K562 (cell line): Measurements from ENCODE around the gene SOX8. TPM values are rescaled to one million over a fixed set of nuclear protein-coding genes. Genes with fewer than 3 reads are reported as not detected.

Experiments used
- NRF1 ChIP-seq, 2 experiments: fragments of 450-650 bp; IDR thresholded peaks in 1 of 2; conservative IDR thresholded peaks in 1 of 2; 2 replicates each; pipeline ENCODE4 v1.6.1; 2014; ENCODE audit warnings: mild to moderate bottlenecking in 2 of 2
- SPI1 ChIP-seq: IDR thresholded peaks from 2 replicates; pipeline ENCODE4 v1.6.1; 2011; ENCODE audit warnings: low read depth, low read length, control low read depth, borderline replicate concordance
- polyA plus RNA-seq, 8 experiments: library from polyadenylated mRNA; depleted of rRNA in 4 of 8; stranded (reverse) in 5 of 8; unstranded in 3 of 8; fragments of >200 nt; fragmentation: Nextera tagmentation in 2 of 8; fragmentation: Illumina TruSeq in 1 of 8; extraction: Ambion mirVana in 2 of 8; extraction: Trizol in 1 of 8; gene quantifications; 2 replicates each; pipeline versions ENCODE4 v1.2.1 to v1.2.3, GENCODE V29; 2011 to 2014; ENCODE audit warnings: inconsistent platforms in 1 of 8, missing spikeins in 1 of 8
- total RNA-seq, 7 experiments: library from RNA; depleted of rRNA in 6 of 7; stranded (reverse); fragments of >200 nt in 6 of 7; fragmentation: Illumina TruSeq in 2 of 7; extraction: Trizol in 2 of 7; gene quantifications; 2 replicates each; pipeline versions ENCODE4 v1.2.1 to v1.2.3, GENCODE V29; 2011 to 2021; ENCODE audit warnings: low replicate concordance in 1 of 7
- TF ChIP-seq, protein P1 (sequence below): fragments of 450-650 bp; formaldehyde crosslinking; IDR thresholded peaks from 2 replicates; pipeline ENCODE4 v1.4.0; 2020; ENCODE audit warnings: mild to moderate bottlenecking, mixed read lengths
- TF ChIP-seq, protein P2 (sequence below), 2 experiments: fragments of 150-350 bp in 1 of 2; IDR thresholded peaks; 2 replicates each; pipeline ENCODE4 v1.6.1; 2012 to 2016; ENCODE audit warnings: low read depth in 2 of 2, low read length in 2 of 2, mild to moderate bottlenecking in 1 of 2, moderate library complexity in 1 of 2

The SOX8 gene
- total and polyA plus RNA-seq, 9 of the 15 experiments (the other 6 are each of a cell fraction or from before 2014, with no cell fraction given): 0.07 to 0.15 (median 0.15) TPM; not detected in 6

DNA sequence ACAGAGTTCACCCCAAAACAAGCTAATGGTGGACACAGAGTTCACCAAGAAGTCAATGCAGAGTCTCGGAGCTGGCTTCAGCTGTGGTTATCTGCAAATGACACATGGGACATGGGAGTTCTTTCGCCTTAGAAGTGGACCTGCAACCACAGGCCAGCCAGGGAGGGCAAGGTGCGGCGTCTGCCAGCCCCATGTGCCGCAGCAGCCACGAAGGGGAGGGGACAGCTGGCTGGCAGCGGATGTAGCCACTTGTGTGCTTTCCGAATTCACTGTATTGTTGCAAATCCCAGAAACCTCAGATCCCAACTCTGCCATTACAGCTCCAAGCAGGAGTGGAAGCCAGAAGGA, 35.5 kb upstream of the SOX8 start (continued):
- TF ChIP-seq, protein P1, sequence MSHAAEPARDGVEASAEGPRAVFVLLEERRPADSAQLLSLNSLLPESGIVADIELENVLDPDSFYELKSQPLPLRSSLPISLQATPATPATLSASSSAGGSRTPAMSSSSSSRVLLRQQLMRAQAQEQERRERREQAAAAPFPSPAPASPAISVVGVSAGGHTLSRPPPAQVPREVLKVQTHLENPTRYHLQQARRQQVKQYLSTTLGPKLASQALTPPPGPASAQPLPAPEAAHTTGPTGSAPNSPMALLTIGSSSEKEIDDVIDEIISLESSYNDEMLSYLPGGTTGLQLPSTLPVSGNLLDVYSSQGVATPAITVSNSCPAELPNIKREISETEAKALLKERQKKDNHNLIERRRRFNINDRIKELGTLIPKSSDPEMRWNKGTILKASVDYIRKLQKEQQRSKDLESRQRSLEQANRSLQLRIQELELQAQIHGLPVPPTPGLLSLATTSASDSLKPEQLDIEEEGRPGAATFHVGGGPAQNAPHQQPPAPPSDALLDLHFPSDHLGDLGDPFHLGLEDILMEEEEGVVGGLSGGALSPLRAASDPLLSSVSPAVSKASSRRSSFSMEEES: no peak
- TF ChIP-seq SPI1 (no peak), NRF1 (conservative IDR thresholded peaks at IDR 0.05 in 1 of 2, IDR thresholded peaks at IDR 0.05 in 1 of 2) (no peak)
- TF ChIP-seq, protein P2, sequence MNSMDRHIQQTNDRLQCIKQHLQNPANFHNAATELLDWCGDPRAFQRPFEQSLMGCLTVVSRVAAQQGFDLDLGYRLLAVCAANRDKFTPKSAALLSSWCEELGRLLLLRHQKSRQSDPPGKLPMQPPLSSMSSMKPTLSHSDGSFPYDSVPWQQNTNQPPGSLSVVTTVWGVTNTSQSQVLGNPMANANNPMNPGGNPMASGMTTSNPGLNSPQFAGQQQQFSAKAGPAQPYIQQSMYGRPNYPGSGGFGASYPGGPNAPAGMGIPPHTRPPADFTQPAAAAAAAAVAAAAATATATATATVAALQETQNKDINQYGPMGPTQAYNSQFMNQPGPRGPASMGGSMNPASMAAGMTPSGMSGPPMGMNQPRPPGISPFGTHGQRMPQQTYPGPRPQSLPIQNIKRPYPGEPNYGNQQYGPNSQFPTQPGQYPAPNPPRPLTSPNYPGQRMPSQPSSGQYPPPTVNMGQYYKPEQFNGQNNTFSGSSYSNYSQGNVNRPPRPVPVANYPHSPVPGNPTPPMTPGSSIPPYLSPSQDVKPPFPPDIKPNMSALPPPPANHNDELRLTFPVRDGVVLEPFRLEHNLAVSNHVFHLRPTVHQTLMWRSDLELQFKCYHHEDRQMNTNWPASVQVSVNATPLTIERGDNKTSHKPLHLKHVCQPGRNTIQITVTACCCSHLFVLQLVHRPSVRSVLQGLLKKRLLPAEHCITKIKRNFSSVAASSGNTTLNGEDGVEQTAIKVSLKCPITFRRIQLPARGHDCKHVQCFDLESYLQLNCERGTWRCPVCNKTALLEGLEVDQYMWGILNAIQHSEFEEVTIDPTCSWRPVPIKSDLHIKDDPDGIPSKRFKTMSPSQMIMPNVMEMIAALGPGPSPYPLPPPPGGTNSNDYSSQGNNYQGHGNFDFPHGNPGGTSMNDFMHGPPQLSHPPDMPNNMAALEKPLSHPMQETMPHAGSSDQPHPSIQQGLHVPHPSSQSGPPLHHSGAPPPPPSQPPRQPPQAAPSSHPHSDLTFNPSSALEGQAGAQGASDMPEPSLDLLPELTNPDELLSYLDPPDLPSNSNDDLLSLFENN (IDR thresholded peaks at IDR 0.05; ENCODE audit: low read depth in 2 of 2, low read length in 2 of 2): no peak
